ENCODE results near the gene FAM184B.

The FAM184B gene

GRCh38 chr4:17623451-17624001, 157.9 kb downstream of the FAM184B start:
- DNase-seq: no peak

- no peak for DNase-seq
These were observed 161.9 kb downstream of the FAM184B start for GRCh38 chr4:17619416-17620105.

GRCh38 chr4:17618926-17619325, 162.5 kb downstream of the FAM184B start:
- no peak for DNase-seq

GRCh38 chr4:17616283-17616682, 165.1 kb downstream of the FAM184B start:
- DNase-seq: no peak

- peak; percentile 76 to 89 for DNase-seq
These were observed 166.8 kb downstream of the FAM184B start, which contains the start of gene MED28 for GRCh38 chr4:17614416-17615299. MED28 (plus strand) TSS chr4:17614641; CDS start chr4:17614655, 14 bp downstream.

- DNase-seq: no peak
These were observed 167.5 kb downstream of the FAM184B start for GRCh38 chr4:17613761-17614415.

GRCh38 chr4:17605236-17605635, 176.2 kb downstream of the FAM184B start:
- DNase-seq: no peak

- DNase-seq: no peak
These were observed 181.6 kb downstream of the FAM184B start for GRCh38 chr4:17599826-17600225.

- DNase-seq: peak in 1 of 2 experiments; percentile 6
These were observed 183.9 kb downstream of the FAM184B start for GRCh38 chr4:17597517-17597916.

- no peak for DNase-seq
These were observed 185.9 kb downstream of the FAM184B start for GRCh38 chr4:17595471-17596005.

GRCh38 chr4:17589355-17589754, 192.1 kb downstream of the FAM184B start:
- DNase-seq: no peak

- no peak for DNase-seq
These were observed 194.2 kb downstream of the FAM184B start for GRCh38 chr4:17587094-17587822.

GRCh38 chr4:17584521-17585213, 196.8 kb downstream of the FAM184B start:
- DNase-seq: no peak

GRCh38 chr4:17583941-17584340, 197.5 kb downstream of the FAM184B start:
- DNase-seq: no peak

GRCh38 chr4:17583276-17583675, 198.1 kb downstream of the FAM184B start:
- no peak for DNase-seq

- no peak for DNase-seq
These were observed 200.5 kb downstream of the FAM184B start for GRCh38 chr4:17580969-17581368.
